Measurements from ENCODE around the gene FAM120B.
"Not testable (repeated sequence)": the region's sequence is repeated elsewhere in the genome, so short reads cannot be mapped to it uniquely, and the experiment has no call there.

FAM120B gene

DNA sequence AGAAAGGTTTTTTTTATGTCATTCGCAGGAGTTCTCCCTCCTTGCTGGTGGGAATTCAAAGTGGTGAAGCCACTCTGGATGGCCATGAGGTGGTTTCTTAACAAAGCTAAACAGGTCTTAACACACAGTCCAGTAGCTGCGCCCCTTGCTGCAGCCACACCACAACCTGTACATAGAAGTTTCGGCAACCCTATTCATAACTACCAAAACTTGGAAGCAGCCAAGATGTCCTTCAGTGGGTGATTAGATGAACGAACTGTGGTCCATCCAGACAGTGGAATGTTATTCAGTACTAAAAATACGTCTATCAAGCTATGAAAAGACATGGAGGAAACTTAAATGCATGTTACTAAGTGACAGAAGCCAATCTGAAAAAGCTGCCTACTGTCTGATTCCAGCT lies 78.9 kb downstream of the FAM120B start:
- WGBS (ENCODE audit: insufficient coverage, insufficient read length) = no CpG with 5 or more reads among the region's 5 CpGs
- Histone ChIP-seq H3K27me3 (ENCODE audit: control insufficient read depth, insufficient read depth, low read length) (no peaks in the 10 kb centered on the region), H3K27ac (ENCODE audit: low read length) (no peak overlapping the region), H3K4me1 (ENCODE audit: control insufficient read depth, insufficient read depth, low read length) (0 out of 2 replicates have a peak, but pooled peaks cover 1% of the 10 kb centered on the region), H3K9me3 (ENCODE audit: control insufficient read depth, insufficient read depth, low read length) (no peaks in the 10 kb centered on the region), H3K4me3 (ENCODE audit: low read length) (no peak overlapping the region), H3K36me3 (ENCODE audit: control insufficient read depth, insufficient read depth, low read length) (no peaks in the 10 kb centered on the region)
- DNase-seq (ENCODE audit: low read depth, low spot score) = no peak

DNA sequence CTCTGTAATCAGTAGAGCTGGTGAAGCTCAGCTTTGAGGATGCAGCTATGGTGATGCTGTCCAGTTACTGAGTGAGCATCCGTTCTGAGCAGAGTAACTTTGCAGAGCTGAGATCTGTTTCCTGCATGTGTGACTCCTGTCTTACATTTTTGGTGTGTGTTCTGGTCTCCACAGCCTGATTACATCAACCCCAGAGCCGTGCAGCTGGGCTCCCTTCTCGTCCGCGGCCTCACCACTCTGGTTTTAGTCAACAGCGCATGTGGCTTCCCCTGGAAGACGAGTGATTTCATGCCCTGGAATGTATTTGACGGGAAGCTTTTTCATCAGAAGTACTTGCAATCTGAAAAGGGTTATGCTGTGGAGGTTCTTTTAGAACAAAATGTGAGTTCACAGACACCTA lies 81.6 kb downstream of the FAM120B start:
- Histone ChIP-seq H3K4me3 (ENCODE audit: low read length) (no peak overlapping the region), H3K9me3 (ENCODE audit: control insufficient read depth, insufficient read depth, low read length) (no peaks in the 10 kb centered on the region), H3K27me3 (ENCODE audit: control insufficient read depth, insufficient read depth, low read length) (no peaks in the 10 kb centered on the region), H3K36me3 (ENCODE audit: control insufficient read depth, insufficient read depth, low read length) (peaks cover 2% of the 10 kb centered on the region), H3K4me1 (ENCODE audit: control insufficient read depth, insufficient read depth, low read length) (0 out of 2 replicates have a peak, but pooled peaks cover 1% of the 10 kb centered on the region), H3K27ac (ENCODE audit: low read length) (no peak overlapping the region)
- DNase-seq (ENCODE audit: low read depth, low spot score) = no peak
- no CpG with 5 or more reads among the region's 8 CpGs for WGBS (ENCODE audit: insufficient coverage, insufficient read length)

DNA sequence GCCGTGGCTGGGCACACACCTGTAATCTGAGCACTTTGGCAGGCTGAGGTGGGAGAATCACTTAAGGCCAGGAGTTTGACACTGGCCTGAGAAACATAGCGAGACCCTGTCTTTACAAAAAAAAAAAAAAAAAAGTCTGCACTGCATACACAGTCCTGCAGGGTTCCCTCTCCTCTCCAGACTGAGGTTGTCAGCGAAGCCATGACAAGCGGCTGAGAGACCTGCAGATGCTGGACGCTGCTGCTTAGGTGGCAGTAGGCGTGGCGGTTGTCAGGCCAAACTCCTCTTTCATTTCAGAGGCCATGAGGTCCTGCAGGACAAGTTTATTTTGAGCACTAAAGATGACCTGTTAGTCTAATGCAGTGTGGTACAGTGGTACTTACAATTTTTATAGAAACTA lies 86.5 kb downstream of the FAM120B start:
- H3K27me3 ChIP-seq (ENCODE audit: control insufficient read depth, insufficient read depth, low read length) = no peaks in the 10 kb centered on the region
- H3K4me3 ChIP-seq (ENCODE audit: low read length) = no peak overlapping the region
- no peak overlapping the region for H3K27ac ChIP-seq (ENCODE audit: low read length)
- peaks cover 2% of the 10 kb centered on the region for H3K36me3 ChIP-seq (ENCODE audit: control insufficient read depth, insufficient read depth, low read length)
- no CpG with 5 or more reads among the region's 7 CpGs for WGBS (ENCODE audit: insufficient coverage, insufficient read length)
- no peaks in the 10 kb centered on the region for H3K9me3 ChIP-seq (ENCODE audit: control insufficient read depth, insufficient read depth, low read length)
- no peaks in the 10 kb centered on the region for H3K4me1 ChIP-seq (ENCODE audit: control insufficient read depth, insufficient read depth, low read length)
- DNase-seq (ENCODE audit: low read depth, low spot score) = no peak

DNA sequence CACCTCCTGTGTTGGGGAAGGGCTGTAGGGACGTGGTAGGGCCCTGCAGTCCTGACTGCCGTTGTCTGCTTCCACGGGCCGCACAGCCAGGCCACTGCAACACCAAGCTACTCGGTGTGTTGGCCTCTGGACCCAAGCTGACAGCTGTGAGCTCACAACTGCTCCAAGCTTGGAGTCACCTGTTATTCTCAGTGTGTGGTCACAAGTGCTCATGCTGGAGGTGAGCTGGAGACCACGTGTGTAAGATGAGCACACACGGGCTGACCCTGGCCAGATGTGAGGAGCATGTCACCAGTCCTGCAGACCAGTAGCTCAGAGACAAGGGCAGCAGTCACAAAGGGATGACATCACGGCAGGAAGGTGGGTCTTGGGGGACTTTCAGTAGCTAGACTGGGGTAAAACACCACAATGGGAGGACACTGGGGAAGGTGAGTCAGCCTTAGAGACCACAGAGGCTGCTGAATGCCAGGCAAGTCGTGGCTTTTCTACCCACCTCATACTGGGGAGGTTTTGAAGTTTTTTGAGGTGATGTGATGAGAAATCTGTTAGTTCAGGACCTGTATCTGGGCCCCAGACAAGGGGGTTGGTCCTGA lies 87.3 kb downstream of the FAM120B start:
- Histone ChIP-seq H3K9me3 (ENCODE audit: control insufficient read depth, insufficient read depth, low read length) (no peaks in the 10 kb centered on the region), H3K27me3 (ENCODE audit: control insufficient read depth, insufficient read depth, low read length) (no peaks in the 10 kb centered on the region), H3K4me1 (ENCODE audit: control insufficient read depth, insufficient read depth, low read length) (no peaks in the 10 kb centered on the region), H3K27ac (ENCODE audit: low read length) (no peak overlapping the region), H3K36me3 (ENCODE audit: control insufficient read depth, insufficient read depth, low read length) (peaks cover 2% of the 10 kb centered on the region), H3K4me3 (ENCODE audit: low read length) (no peak overlapping the region)
- WGBS (ENCODE audit: insufficient coverage, insufficient read length) = no CpG with 5 or more reads among the region's 9 CpGs
- no peak for DNase-seq (ENCODE audit: low read depth, low spot score)

DNA sequence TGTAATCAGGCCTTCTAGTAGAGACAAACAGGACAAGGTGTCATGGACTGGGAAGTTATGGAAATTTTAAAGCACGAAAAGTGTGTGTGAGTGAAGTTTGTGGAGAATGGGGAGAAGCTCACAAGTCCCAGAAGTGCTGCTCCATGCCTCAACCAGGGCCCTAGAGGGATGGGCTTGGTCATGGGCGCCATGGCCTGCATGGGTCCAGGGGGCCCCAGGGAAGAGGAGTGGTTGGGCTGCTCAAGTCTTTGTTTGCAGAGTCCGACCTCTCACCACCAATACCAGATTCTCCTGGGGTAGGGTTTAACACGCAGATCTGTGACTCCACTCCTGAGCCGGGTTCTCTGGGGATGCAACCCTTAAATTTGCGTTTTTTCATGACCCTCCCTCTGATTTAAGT lies 88.4 kb downstream of the FAM120B start:
- H3K4me3 ChIP-seq (ENCODE audit: low read length) = no peak overlapping the region
- DNase-seq (ENCODE audit: low read depth, low spot score) = no peak

DNA sequence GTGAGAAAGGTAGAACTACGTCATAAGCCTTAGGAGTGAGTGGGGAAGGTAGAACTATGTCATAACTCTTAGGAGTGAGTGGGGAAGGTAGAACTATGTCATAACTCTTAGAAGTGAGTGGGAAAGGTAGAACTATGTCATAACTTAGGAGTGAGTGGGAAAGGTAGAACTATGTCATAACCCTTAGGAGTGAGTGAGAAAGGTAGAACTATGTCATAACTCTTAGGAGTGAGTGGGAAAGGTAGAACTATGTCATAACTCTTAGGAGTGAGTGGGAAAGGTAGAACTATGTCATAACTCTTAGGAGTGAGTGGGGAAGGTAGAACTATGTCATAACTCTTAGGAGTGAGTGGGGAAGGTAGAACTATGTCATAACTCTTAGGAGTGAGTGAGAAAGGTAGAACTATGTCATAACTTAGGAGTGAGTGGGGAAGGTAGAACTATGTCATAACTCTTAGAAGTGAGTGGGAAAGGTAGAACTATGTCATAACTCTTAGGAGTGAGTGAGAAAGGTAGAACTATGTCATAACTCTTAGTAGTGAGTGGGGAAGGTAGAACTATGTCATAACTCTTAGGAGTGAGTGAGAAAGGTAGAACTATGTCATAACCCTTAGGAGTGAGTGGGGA lies 92.3 kb downstream of the FAM120B start:
- H3K9me3 ChIP-seq (ENCODE audit: control insufficient read depth, insufficient read depth, low read length); H3K27me3 ChIP-seq (ENCODE audit: control insufficient read depth, insufficient read depth, low read length); H3K36me3 ChIP-seq (ENCODE audit: control insufficient read depth, insufficient read depth, low read length); DNase-seq (ENCODE audit: low read depth, low spot score); H3K27ac ChIP-seq (ENCODE audit: low read length); H3K4me1 ChIP-seq (ENCODE audit: control insufficient read depth, insufficient read depth, low read length); H3K4me3 ChIP-seq (ENCODE audit: low read length): not testable (repeated sequence)
- WGBS (ENCODE audit: insufficient coverage, insufficient read length) = no CpG with 5 or more reads among the region's 1 CpG

More for the DNA sequence above, 88.4 kb downstream of the FAM120B start:
- no peaks in the 10 kb centered on the region for H3K9me3 ChIP-seq (ENCODE audit: control insufficient read depth, insufficient read depth, low read length)
- no peak overlapping the region for H3K27ac ChIP-seq (ENCODE audit: low read length)
- H3K27me3 ChIP-seq (ENCODE audit: control insufficient read depth, insufficient read depth, low read length) = no peaks in the 10 kb centered on the region
- peaks cover 2% of the 10 kb centered on the region for H3K36me3 ChIP-seq (ENCODE audit: control insufficient read depth, insufficient read depth, low read length)
- no peaks in the 10 kb centered on the region for H3K4me1 ChIP-seq (ENCODE audit: control insufficient read depth, insufficient read depth, low read length)
- 100% methylated on average over 1 of the region's 6 CpGs for WGBS (ENCODE audit: insufficient coverage, insufficient read length)

DNA sequence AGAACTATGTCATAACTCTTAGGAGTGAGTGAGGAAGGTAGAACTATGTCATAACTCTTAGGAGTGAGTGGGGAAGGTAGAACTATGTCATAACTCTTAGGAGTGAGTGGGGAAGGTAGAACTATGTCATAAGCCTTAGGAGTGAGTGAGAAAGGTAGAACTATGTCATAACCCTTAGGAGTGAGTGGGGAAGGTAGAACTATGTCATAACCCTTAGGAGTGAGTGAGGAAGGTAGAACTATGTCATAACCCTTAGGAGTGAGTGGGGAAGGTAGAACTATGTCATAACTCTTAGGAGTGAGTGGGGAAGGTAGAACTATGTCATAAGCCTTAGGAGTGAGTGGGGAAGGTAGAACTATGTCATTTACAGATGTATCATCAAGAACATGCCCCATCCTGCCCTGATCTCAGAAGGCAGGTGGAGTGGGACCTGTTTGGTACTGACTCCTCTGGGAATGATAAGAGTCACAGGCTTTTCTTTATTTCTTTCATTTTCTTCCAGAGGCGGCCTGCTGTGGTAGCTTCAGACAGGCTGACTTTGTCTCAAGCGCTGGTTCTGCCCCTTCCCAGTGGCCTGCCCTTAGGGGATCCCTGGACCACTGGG lies 93.5 kb downstream of the FAM120B start:
- no CpG with 5 or more reads among the region's 2 CpGs for WGBS (ENCODE audit: insufficient coverage, insufficient read length)
- H3K27me3 ChIP-seq (ENCODE audit: control insufficient read depth, insufficient read depth, low read length); H3K9me3 ChIP-seq (ENCODE audit: control insufficient read depth, insufficient read depth, low read length); H3K4me3 ChIP-seq (ENCODE audit: low read length); DNase-seq (ENCODE audit: low read depth, low spot score); H3K36me3 ChIP-seq (ENCODE audit: control insufficient read depth, insufficient read depth, low read length); H3K4me1 ChIP-seq (ENCODE audit: control insufficient read depth, insufficient read depth, low read length); H3K27ac ChIP-seq (ENCODE audit: low read length): not testable (repeated sequence)

DNA sequence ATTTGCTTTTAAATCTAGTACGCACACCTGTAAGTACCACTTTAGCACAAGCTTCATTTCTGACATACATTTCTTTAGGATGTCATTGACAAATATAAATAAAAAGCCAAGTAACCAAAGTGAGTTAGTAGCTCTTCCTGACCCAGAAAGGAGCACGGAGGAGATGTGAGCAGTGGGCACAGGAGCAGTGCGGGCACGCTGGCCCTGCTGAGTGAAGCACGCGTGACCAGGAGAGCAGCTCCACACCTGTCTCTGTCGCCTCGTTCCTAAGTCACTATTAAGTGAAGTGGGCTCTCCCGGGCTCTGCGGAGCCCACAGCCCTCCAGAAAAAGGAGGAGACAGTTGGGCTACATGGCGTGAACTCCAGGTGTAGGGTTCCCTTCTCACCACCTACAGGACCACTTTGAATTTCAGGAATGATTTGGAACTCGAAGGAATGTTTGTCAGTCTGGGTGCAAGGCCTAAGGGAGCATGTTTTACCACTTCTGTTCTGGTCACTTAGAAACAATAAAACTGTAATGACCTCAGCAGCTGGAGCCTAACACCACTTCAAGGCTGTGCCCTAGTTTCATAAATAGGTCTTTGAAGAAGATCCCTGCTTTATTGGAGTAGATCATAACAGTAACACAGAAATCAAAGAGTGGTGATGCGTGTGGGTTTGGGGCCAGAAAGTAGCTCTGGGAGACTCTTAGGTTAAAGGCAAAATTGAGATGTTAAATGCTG lies 95.9 kb downstream of the FAM120B start:
- Histone ChIP-seq H3K27ac (ENCODE audit: low read length) (no peak overlapping the region), H3K27me3 (ENCODE audit: control insufficient read depth, insufficient read depth, low read length) (no peaks in the 10 kb centered on the region), H3K4me1 (ENCODE audit: control insufficient read depth, insufficient read depth, low read length) (peaks cover 2% of the 10 kb centered on the region; the same call in 1 of the 2 replicates), H3K4me3 (ENCODE audit: low read length) (no peak overlapping the region), H3K9me3 (ENCODE audit: control insufficient read depth, insufficient read depth, low read length) (no peaks in the 10 kb centered on the region), H3K36me3 (ENCODE audit: control insufficient read depth, insufficient read depth, low read length) (no peaks in the 10 kb centered on the region)
- DNase-seq (ENCODE audit: low read depth, low spot score) = no peak
- WGBS (ENCODE audit: insufficient coverage, insufficient read length) = no CpG with 5 or more reads among the region's 13 CpGs

DNA sequence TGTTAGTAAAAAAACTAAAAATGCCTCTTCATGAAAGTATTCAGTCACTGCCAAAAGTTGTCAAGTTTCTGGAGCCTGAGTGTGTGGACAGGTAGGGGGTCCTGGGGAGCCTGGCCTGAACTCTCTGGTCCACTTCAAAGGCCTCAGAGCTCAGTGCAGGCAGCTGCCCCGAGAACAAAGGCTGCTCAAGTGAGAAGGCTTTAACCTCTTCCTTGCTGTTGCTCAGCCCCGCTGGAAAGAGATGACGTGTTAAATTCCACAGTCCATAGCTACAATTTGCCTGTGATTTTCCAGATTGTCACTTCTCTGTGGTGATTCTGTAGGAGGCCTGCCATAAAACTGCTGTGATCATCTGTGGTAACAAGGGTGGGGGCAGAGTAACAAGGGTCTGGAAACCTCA lies 96.9 kb downstream of the FAM120B start:
- peaks cover 2% of the 10 kb centered on the region; the same call in 1 of the 2 replicates for H3K4me1 ChIP-seq (ENCODE audit: control insufficient read depth, insufficient read depth, low read length)
- H3K36me3 ChIP-seq (ENCODE audit: control insufficient read depth, insufficient read depth, low read length) = no peaks in the 10 kb centered on the region
- no peak for DNase-seq (ENCODE audit: low read depth, low spot score)
- H3K27ac ChIP-seq (ENCODE audit: low read length) = no peak overlapping the region
- no CpG with 5 or more reads among the region's 3 CpGs for WGBS (ENCODE audit: insufficient coverage, insufficient read length)
- H3K4me3 ChIP-seq (ENCODE audit: low read length) = no peak overlapping the region
- H3K27me3 ChIP-seq (ENCODE audit: control insufficient read depth, insufficient read depth, low read length) = no peaks in the 10 kb centered on the region
- H3K9me3 ChIP-seq (ENCODE audit: control insufficient read depth, insufficient read depth, low read length) = no peaks in the 10 kb centered on the region

DNA sequence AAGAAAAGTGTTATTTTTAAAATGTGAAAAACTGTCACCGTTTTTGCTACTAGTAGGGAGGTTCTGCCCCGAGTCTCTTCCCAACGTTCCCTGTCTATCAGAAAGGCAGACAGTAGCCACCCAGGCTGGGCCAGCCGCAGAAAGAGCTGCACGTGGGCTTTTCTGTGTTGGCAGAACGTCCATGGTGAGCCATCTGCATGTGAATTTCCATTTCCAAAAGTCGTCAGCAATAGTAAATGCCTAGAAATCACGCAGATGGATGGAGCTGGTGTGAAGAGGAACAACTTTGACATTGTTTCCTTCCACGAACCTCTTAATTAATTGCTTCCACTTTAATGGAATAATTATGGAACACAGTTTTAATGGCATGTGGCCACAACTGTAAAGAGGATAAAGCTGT lies 97.5 kb downstream of the FAM120B start:
- no peaks in the 10 kb centered on the region for H3K27me3 ChIP-seq (ENCODE audit: control insufficient read depth, insufficient read depth, low read length)
- no peaks in the 10 kb centered on the region for H3K9me3 ChIP-seq (ENCODE audit: control insufficient read depth, insufficient read depth, low read length)
- no peak overlapping the region for H3K27ac ChIP-seq (ENCODE audit: low read length)
- H3K36me3 ChIP-seq (ENCODE audit: control insufficient read depth, insufficient read depth, low read length) = no peaks in the 10 kb centered on the region
- no CpG with 5 or more reads among the region's 9 CpGs for WGBS (ENCODE audit: insufficient coverage, insufficient read length)
- no peak overlapping the region for H3K4me3 ChIP-seq (ENCODE audit: low read length)
- H3K4me1 ChIP-seq (ENCODE audit: control insufficient read depth, insufficient read depth, low read length) = peaks cover 2% of the 10 kb centered on the region; the same call in 1 of the 2 replicates
- DNase-seq (ENCODE audit: low read depth, low spot score) = no peak
